ENCODE results near the gene RNF150. TPM values are rescaled to one million over a fixed set of nuclear protein-coding genes. Genes with fewer than 3 reads are reported as not detected.

Gene RNF150
- total RNA-seq, 1 experiment from 2014 or later, result 4.4 TPM

- H2BK20ac ChIP-seq (ENCODE audit: low read depth, low read length, poor library complexity, severe bottlenecking), result no peak overlapping the region
- no peaks in the 10 kb centered on the region for H3K4me1 ChIP-seq (ENCODE audit: insufficient read depth, low read length)
- no peak overlapping the region for H3K27ac ChIP-seq (ENCODE audit: insufficient read length, low read depth, low read length)
- H2AK5ac ChIP-seq (ENCODE audit: insufficient read length, low read length), result no peak overlapping the region
- no peaks in the 10 kb centered on the region for H3K27me3 ChIP-seq (ENCODE audit: insufficient read depth, low read length)
- H3K4me1 Mint-ChIP-seq, result peaks cover 2 to 6% of the 10 kb centered on the region in 2 experiments; a peak in 2 of 4 replicates
- H3K79me1 ChIP-seq (ENCODE audit: insufficient read depth, low read depth, low read length, poor library complexity, severe bottlenecking), result no peaks in the 10 kb centered on the region
- no CpG with 5 or more reads among the region's 4 CpGs for WGBS (ENCODE audit: extremely low coverage, insufficient read length, low lambda C conversion rate)
- H3K23me2 ChIP-seq (ENCODE audit: insufficient read length, low read depth, low read length, poor library complexity, severe bottlenecking), result no peaks in the 10 kb centered on the region
- H3K9me3 ChIP-seq (ENCODE audit: control insufficient read depth, low read depth, low read length), result no peaks in the 10 kb centered on the region
- no peak overlapping the region for H2BK5ac ChIP-seq (ENCODE audit: insufficient read length, low read length)
- no peak overlapping the region for H3K27ac Mint-ChIP-seq
- H2BK12ac ChIP-seq (ENCODE audit: insufficient read length, low read depth, low read length), result no peak overlapping the region
- H3K79me2 ChIP-seq (ENCODE audit: insufficient read depth, low read length), result no peaks in the 10 kb centered on the region
- no peak overlapping the region for H3K9ac ChIP-seq (ENCODE audit: extremely low read depth, insufficient read length, low read length)
- no peak overlapping the region for H3K18ac ChIP-seq (ENCODE audit: insufficient read length, low read depth, low read length)
- TF ChIP-seq CTCF (conservative IDR thresholded peaks at IDR 0.05), result no peak
- no peak overlapping the region for H3K56ac ChIP-seq (ENCODE audit: insufficient read length, low read depth, low read length)
- H4K8ac ChIP-seq (replicated peaks; ENCODE audit: insufficient read length, low read depth, low read length), result no peak overlapping the region
- no peak overlapping the region for H4K91ac ChIP-seq (ENCODE audit: insufficient read length, low read depth, low read length)
- H2BK120ac ChIP-seq (ENCODE audit: low read depth, low read length, poor library complexity, severe bottlenecking), result no peak overlapping the region
- H4K20me1 ChIP-seq (ENCODE audit: control insufficient read depth, insufficient read depth, insufficient read length), result no peaks in the 10 kb centered on the region
- DNase-seq, result no peak
- H2AFZ ChIP-seq (ENCODE audit: low read length), result no peak overlapping the region
- no peak overlapping the region for H3K4me3 Mint-ChIP-seq
- H2BK15ac ChIP-seq (ENCODE audit: low read depth, low read length), result no peak overlapping the region
- no peaks in the 10 kb centered on the region for H3K36me3 Mint-ChIP-seq (ENCODE audit: insufficient read depth in 1 of 3, low read depth in 3 of 3)
- no peak overlapping the region for H4K5ac ChIP-seq (ENCODE audit: insufficient read length, low read depth, low read length)
- no peak overlapping the region for H3K4ac ChIP-seq (ENCODE audit: low read depth, low read length)
- H3K27me3 Mint-ChIP-seq (ENCODE audit: low read depth), result peaks cover 2% of the 10 kb centered on the region; the same call in 1 of the 2 replicates
- H3K9me3 Mint-ChIP-seq, result no peaks in the 10 kb centered on the region
- no peak overlapping the region for H3K14ac ChIP-seq (ENCODE audit: insufficient read depth, low read length)
- no peak overlapping the region for H3K23ac ChIP-seq (ENCODE audit: insufficient read length, low read depth, low read length)
- H3T11ph ChIP-seq (ENCODE audit: low read length), result no peak overlapping the region
- H3K4me2 ChIP-seq (ENCODE audit: insufficient read depth, insufficient read length, low read length), result no peak overlapping the region
Measured at GRCh38 chr4:140833280-140833679, 300.0 kb downstream of the RNF150 start.
